H9 (cell line): ENCODE measurements around the gene ALPI. TPM values are rescaled to one million over a fixed set of nuclear protein-coding genes. Genes with fewer than 3 reads are reported as not detected.
A peak's percentile ranks its signal among the peaks of the same experiment; 100 is the strongest.

Experiments used
- DNase-seq: peaks from one replicate; pipeline ENCODE4 v3.0.0-alpha.2; 2017
- H2AFZ ChIP-seq: one replicate; pipeline ENCODE4 v1.6.1; 2013; ENCODE audit warnings: mild to moderate bottlenecking, low read length, control low read depth, moderate library complexity
- H2AK5ac ChIP-seq: 2 replicates; pipeline ENCODE4 v1.6.1; 2013; ENCODE audit warnings: low read length, control low read depth, mixed read lengths; ENCODE audit not compliant: insufficient read length
- H2BK120ac ChIP-seq: one replicate; pipeline ENCODE4 v1.6.1; 2013; ENCODE audit warnings: low read depth, mild to moderate bottlenecking, low read length, control low read depth, inconsistent platforms; ENCODE audit not compliant: poor library complexity, severe bottlenecking
- H2BK12ac ChIP-seq: 2 replicates; pipeline ENCODE4 v1.6.1; 2013; ENCODE audit warnings: low read length, control low read depth, mixed read lengths, low read depth; ENCODE audit not compliant: insufficient read length
- H2BK15ac ChIP-seq: 2 replicates; pipeline ENCODE4 v1.6.1; 2013; ENCODE audit warnings: low read depth, low read length, control low read depth
- H2BK20ac ChIP-seq: one replicate; pipeline ENCODE4 v1.6.1; 2013; ENCODE audit warnings: low read depth, mild to moderate bottlenecking, low read length, control low read depth, inconsistent platforms; ENCODE audit not compliant: poor library complexity, severe bottlenecking
- H2BK5ac ChIP-seq: 2 replicates; pipeline ENCODE4 v1.6.1; 2013; ENCODE audit warnings: low read length, control low read depth, mixed read lengths; ENCODE audit not compliant: insufficient read length
- H3K14ac ChIP-seq: 2 replicates; pipeline ENCODE4 v1.6.1; 2013; ENCODE audit warnings: low read length, control low read depth; ENCODE audit not compliant: insufficient read depth
- H3K18ac ChIP-seq: 2 replicates; pipeline ENCODE4 v1.6.1; 2013; ENCODE audit warnings: low read depth, mild to moderate bottlenecking, mixed read lengths, low read length, control low read depth; ENCODE audit not compliant: insufficient read length
- H3K23ac ChIP-seq: 2 replicates; pipeline ENCODE4 v1.6.1; 2013; ENCODE audit warnings: low read length, control low read depth, mixed read lengths, low read depth; ENCODE audit not compliant: insufficient read length
- H3K23me2 ChIP-seq: 2 replicates; pipeline ENCODE4 v1.6.1; 2013; ENCODE audit warnings: low read depth, mild to moderate bottlenecking, mixed read lengths, low read length, control low read depth; ENCODE audit not compliant: insufficient read length, poor library complexity, severe bottlenecking
- H3K27ac ChIP-seq: 2 replicates; pipeline ENCODE4 v1.5.1; 2013; ENCODE audit warnings: low read length, control low read depth, mixed read lengths, low read depth; ENCODE audit not compliant: insufficient read length
- H3K27me3 ChIP-seq: 2 replicates; pipeline ENCODE4 v1.6.1; 2013; ENCODE audit warnings: low read length, control low read depth, inconsistent platforms; ENCODE audit not compliant: insufficient read depth
- H3K4ac ChIP-seq: 2 replicates; pipeline ENCODE4 v1.6.1; 2013; ENCODE audit warnings: low read depth, mild to moderate bottlenecking, control low read depth, inconsistent platforms, low read length, moderate library complexity
- H3K4me1 ChIP-seq: 2 replicates; pipeline ENCODE4 v1.6.1; 2013; ENCODE audit warnings: low read length, control low read depth, inconsistent platforms; ENCODE audit not compliant: insufficient read depth
- H3K4me2 ChIP-seq: 2 replicates; pipeline ENCODE4 v1.6.1; 2013; ENCODE audit warnings: low read length, control low read depth, mixed read lengths; ENCODE audit not compliant: insufficient read length, insufficient read depth
- H3K56ac ChIP-seq: 2 replicates; pipeline ENCODE4 v1.6.1; 2013; ENCODE audit warnings: low read depth, mild to moderate bottlenecking, mixed read lengths, low read length, control low read depth; ENCODE audit not compliant: insufficient read length
- H3K79me1 ChIP-seq: 2 replicates; pipeline ENCODE4 v1.6.1; 2013; ENCODE audit warnings: low read depth, mild to moderate bottlenecking, moderate library complexity, low read length, control low read depth, inconsistent platforms; ENCODE audit not compliant: insufficient read depth, poor library complexity, severe bottlenecking
- H3K79me2 ChIP-seq: 2 replicates; pipeline ENCODE4 v1.6.1; 2013; ENCODE audit warnings: low read length, control low read depth, inconsistent platforms; ENCODE audit not compliant: insufficient read depth
- H3K9ac ChIP-seq: 2 replicates; pipeline ENCODE4 v1.6.1; 2013; ENCODE audit warnings: low read length, control low read depth, mixed read lengths; ENCODE audit not compliant: insufficient read length; ENCODE audit errors: extremely low read depth
- H3K9me3 ChIP-seq: one replicate; pipeline ENCODE4 v1.6.1; 2013; ENCODE audit warnings: low read depth, low read length, inconsistent platforms; ENCODE audit not compliant: control insufficient read depth
- H3T11ph ChIP-seq: one replicate; pipeline ENCODE4 v1.6.1; 2013; ENCODE audit warnings: mild to moderate bottlenecking, low read length, control low read depth, inconsistent platforms
- H4K20me1 ChIP-seq: one replicate; pipeline ENCODE4 v1.6.1; 2013; ENCODE audit not compliant: control insufficient read depth, insufficient read length, insufficient read depth
- H4K5ac ChIP-seq: 2 replicates; pipeline ENCODE4 v1.6.1; 2013; ENCODE audit warnings: low read depth, mild to moderate bottlenecking, mixed read lengths, low read length, control low read depth; ENCODE audit not compliant: insufficient read length
- H4K8ac ChIP-seq: replicated peaks from 2 replicates; pipeline ENCODE4 v1.6.1; 2013; ENCODE audit warnings: low read length, control low read depth, mixed read lengths, low read depth; ENCODE audit not compliant: insufficient read length
- H4K91ac ChIP-seq: 2 replicates; pipeline ENCODE4 v1.6.1; 2013; ENCODE audit warnings: low read depth, mild to moderate bottlenecking, moderate library complexity, mixed read lengths, low read length, control low read depth; ENCODE audit not compliant: insufficient read length
- H3K27ac Mint-ChIP-seq, 3 experiments: 2 replicates in 2 of 3; 3 replicates in 1 of 3; pipeline ENCODE4 v1.8.0; 2020 to 2021; ENCODE audit warnings: mixed read lengths in 3 of 3, mild to moderate bottlenecking in 1 of 3, moderate library complexity in 1 of 3
- H3K27me3 Mint-ChIP-seq: 2 replicates; pipeline ENCODE4 v1.8.0; 2021; ENCODE audit warnings: low read depth, mild to moderate bottlenecking, moderate library complexity, mixed read lengths
- H3K36me3 Mint-ChIP-seq, 3 experiments: 2 replicates in 2 of 3; 3 replicates in 1 of 3; pipeline ENCODE4 v1.8.0; 2020 to 2021; ENCODE audit warnings: low read depth in 3 of 3, mixed read lengths in 3 of 3; ENCODE audit not compliant: insufficient read depth in 1 of 3
- H3K4me1 Mint-ChIP-seq, 2 experiments: 2 replicates each; pipeline ENCODE4 v1.8.0; 2020; ENCODE audit warnings: mixed read lengths in 2 of 2
- H3K4me3 Mint-ChIP-seq, 2 experiments: 2 replicates in 1 of 2; 3 replicates in 1 of 2; pipeline ENCODE4 v1.8.0; 2020 to 2021; ENCODE audit warnings: mild to moderate bottlenecking in 2 of 2, mixed read lengths in 2 of 2, moderate library complexity in 1 of 2
- H3K9me3 Mint-ChIP-seq, 2 experiments: 2 replicates in 1 of 2; 3 replicates in 1 of 2; pipeline ENCODE4 v1.8.0; 2020; ENCODE audit warnings: mild to moderate bottlenecking in 2 of 2, mixed read lengths in 2 of 2, moderate library complexity in 1 of 2
- CTCF ChIP-seq: fragments of 200-600 bp; sonication (generic); conservative IDR thresholded peaks from 3 replicates; pipeline ENCODE4 v1.8.0; 2021; ENCODE audit warnings: antibody characterized with exemption, mild to moderate bottlenecking
- WGBS: extraction: QIAGEN DNeasy Blood & Tissue Kit; methylation state at CpG from one replicate; pipeline ENCODE4 v1.1.7; 2013; ENCODE audit warnings: missing lambda C conversion rate, low lambda C conversion rate, mixed read lengths; ENCODE audit not compliant: insufficient read length; ENCODE audit errors: extremely low coverage; 5-methylcytosine and 5-hydroxymethylcytosine counted together
- total RNA-seq: library from RNA; stranded (reverse); gene quantifications from 2 replicates; pipeline ENCODE4 v1.2.1, GENCODE V29; 2021

The ALPI gene
- total RNA-seq, 1 experiment from 2014 or later = not detected

- H3K27ac Mint-ChIP-seq = no peak overlapping the region
- H3K4ac ChIP-seq = no peak overlapping the region
Measured at GRCh38 chr2:232477751-232478510, 22.0 kb downstream of the ALPI start.

More at GRCh38 chr2:232477751-232478510, 22.0 kb downstream of the ALPI start:
- DNase-seq = peak; percentile 31
- H3K79me2 ChIP-seq = no peaks in the 10 kb centered on the region
- H3K9me3 ChIP-seq = no peaks in the 10 kb centered on the region
- peaks cover 4 to 5% of the 10 kb centered on the region in 2 experiments; a peak in 2 of 4 replicates for H3K4me1 Mint-ChIP-seq
- H3K14ac ChIP-seq = no peak overlapping the region
- no peak overlapping the region for H3K9ac ChIP-seq
- no peaks in the 10 kb centered on the region for H3K36me3 Mint-ChIP-seq
- H3K79me1 ChIP-seq = no peaks in the 10 kb centered on the region
- H4K5ac ChIP-seq = no peak overlapping the region
- no peak overlapping the region for H2BK5ac ChIP-seq
- no CpG with 5 or more reads among the region's 13 CpGs for WGBS
- no peaks in the 10 kb centered on the region for H4K20me1 ChIP-seq
- no peak overlapping the region for H3K4me3 Mint-ChIP-seq
- H2BK120ac ChIP-seq = no peak overlapping the region
- H3K27ac ChIP-seq = no peak overlapping the region
- H2BK12ac ChIP-seq = no peak overlapping the region
- H2AFZ ChIP-seq = no peak overlapping the region
- TF ChIP-seq CTCF = no peak
- no peaks in the 10 kb centered on the region for H3K23me2 ChIP-seq
- no peak overlapping the region for H2BK20ac ChIP-seq
- no peak overlapping the region for H4K8ac ChIP-seq
- H3K56ac ChIP-seq = no peak overlapping the region
- no peak overlapping the region for H3T11ph ChIP-seq
- H3K4me2 ChIP-seq = no peak overlapping the region
- H3K27me3 Mint-ChIP-seq = peaks cover 48% of the 10 kb centered on the region
- no peak overlapping the region for H2BK15ac ChIP-seq
- H4K91ac ChIP-seq = no peak overlapping the region
- H2AK5ac ChIP-seq = no peak overlapping the region
- no peaks in the 10 kb centered on the region; a peak in 1 of 5 replicates for H3K9me3 Mint-ChIP-seq
- H3K4me1 ChIP-seq = no peaks in the 10 kb centered on the region
- no peak overlapping the region for H3K23ac ChIP-seq
- H3K27me3 ChIP-seq = no peaks in the 10 kb centered on the region
- H3K18ac ChIP-seq = peak overlapping the region; percentile 18
